OCI-LY1 (cell line): Measurements from ENCODE around the gene ENPEP.
"Not testable (repeated sequence)": the region's sequence is repeated elsewhere in the genome, so short reads cannot be mapped to it uniquely, and the experiment has no call there.

Source experiments
- H2AFZ ChIP-seq: fragments of 200-600 bp; sonication (generic), shearing (Covaris generic); 2 replicates; pipeline ENCODE4 v1.6.0; 2014; ENCODE audit warnings: antibody characterized with exemption, mild to moderate bottlenecking, low read length
- H3F3A ChIP-seq: fragments of 200-600 bp; sonication (generic), shearing (Covaris generic); 2 replicates; pipeline ENCODE4 v1.6.0; 2014; ENCODE audit warnings: mild to moderate bottlenecking, antibody characterized with exemption, low read length, moderate library complexity; ENCODE audit not compliant: insufficient read depth
- H3K27ac ChIP-seq: fragments of 200-600 bp; sonication (generic); 2 replicates; pipeline ENCODE4 v1.5.1; 2014; ENCODE audit warnings: low read length, mixed run types, mild to moderate bottlenecking, low read depth; ENCODE audit not compliant: poor library complexity, severe bottlenecking
- H3K27me3 ChIP-seq: fragments of 200-600 bp; sonication (generic); 2 replicates; pipeline ENCODE4 v1.6.0; 2014; ENCODE audit warnings: antibody characterized with exemption, mild to moderate bottlenecking, low read length, moderate library complexity; ENCODE audit not compliant: insufficient read depth
- H3K36me3 ChIP-seq: fragments of 200-600 bp; sonication (generic); 2 replicates; pipeline ENCODE4 v1.6.1; 2014; ENCODE audit warnings: mild to moderate bottlenecking, antibody characterized with exemption, low read length, moderate library complexity, mixed read lengths; ENCODE audit not compliant: insufficient read depth
- H3K4me1 ChIP-seq: fragments of 200-600 bp; sonication (generic); 2 replicates; pipeline ENCODE4 v1.5.1; 2014; ENCODE audit warnings: mild to moderate bottlenecking, low read length, moderate library complexity; ENCODE audit not compliant: insufficient read depth, severe bottlenecking
- H3K4me2 ChIP-seq: fragments of 200-600 bp; sonication (generic), shearing (Covaris generic); 2 replicates; pipeline ENCODE4 v1.6.1; 2014; ENCODE audit warnings: low read length
- H3K4me3 ChIP-seq: fragments of 200-600 bp; sonication (generic); 2 replicates; pipeline ENCODE4 v1.5.1; 2014; ENCODE audit warnings: low read length, low read depth, mild to moderate bottlenecking, mixed read lengths; ENCODE audit not compliant: poor library complexity, severe bottlenecking
- H3K79me2 ChIP-seq: fragments of 200-600 bp; shearing (Covaris generic); 2 replicates; pipeline ENCODE4 v1.6.1; 2016; ENCODE audit warnings: mixed run types, low read length, mixed read lengths; ENCODE audit not compliant: insufficient read depth
- H3K9ac ChIP-seq: fragments of 200-600 bp; sonication (generic), shearing (Covaris generic); 2 replicates; pipeline ENCODE4 v1.6.1; 2014; ENCODE audit warnings: mild to moderate bottlenecking, low read length, mixed read lengths
- H3K9me2 ChIP-seq: fragments of 200-600 bp; sonication (generic), shearing (Covaris generic); 2 replicates; pipeline ENCODE4 v1.6.1; 2014; ENCODE audit warnings: low read depth, mild to moderate bottlenecking, low read length, mixed read lengths
- H3K9me3 ChIP-seq: fragments of 200-600 bp; shearing (Covaris generic); 2 replicates; pipeline ENCODE4 v1.6.1; 2014; ENCODE audit warnings: low read length, mixed read lengths
- H4K20me1 ChIP-seq: fragments of 200-600 bp; sonication (generic), shearing (Covaris generic); 2 replicates; pipeline ENCODE4 v1.6.0; 2016; ENCODE audit warnings: mild to moderate bottlenecking, low read length; ENCODE audit not compliant: insufficient read depth
- EZH2 ChIP-seq: fragments of 200-600 bp; sonication (generic), shearing (Covaris generic); IDR thresholded peaks from 2 replicates; pipeline ENCODE4 v1.8.0; 2017; ENCODE audit warnings: borderline replicate concordance, mixed run types, mild to moderate bottlenecking, antibody characterized with exemption, low read length, moderate library complexity, mixed read lengths
- TF ChIP-seq, protein P1 (sequence below): fragments of 200-600 bp; sonication (generic), shearing (Covaris generic); IDR thresholded peaks from 2 replicates; pipeline ENCODE4 v1.5.1; 2017; ENCODE audit warnings: mild to moderate bottlenecking, antibody characterized with exemption, low read length, moderate library complexity, mixed read lengths

ENPEP gene

GRCh38 chr4:110475881-110476818 is at the start of gene ENPEP:
ENPEP (plus strand) TSS chr4:110476155; CDS start chr4:110476415, 260 bp downstream.
- Histone ChIP-seq H3K9me2 (no peaks in the 10 kb centered on the region), H3K4me3 (no peak within 1 kb of the TSS), H4K20me1 (no peaks in the 10 kb centered on the region), H3K4me2 (no peak within 1 kb of the TSS), H3K27me3 (no peaks in the 10 kb centered on the region), H3K4me1 (no peaks in the 10 kb centered on the region), H3K9me3 (no peaks in the 10 kb centered on the region), H3K36me3 (no peaks in the 10 kb centered on the region), H3K27ac (no peak within 1 kb of the TSS), H3K9ac (no peak within 1 kb of the TSS), H3F3A (no peaks in the 10 kb centered on the region), H3K79me2 (no peaks in the 10 kb centered on the region), H2AFZ (no peak within 1 kb of the TSS)
- no peak for TF ChIP-seq EZH2
- TF ChIP-seq, protein P1, sequence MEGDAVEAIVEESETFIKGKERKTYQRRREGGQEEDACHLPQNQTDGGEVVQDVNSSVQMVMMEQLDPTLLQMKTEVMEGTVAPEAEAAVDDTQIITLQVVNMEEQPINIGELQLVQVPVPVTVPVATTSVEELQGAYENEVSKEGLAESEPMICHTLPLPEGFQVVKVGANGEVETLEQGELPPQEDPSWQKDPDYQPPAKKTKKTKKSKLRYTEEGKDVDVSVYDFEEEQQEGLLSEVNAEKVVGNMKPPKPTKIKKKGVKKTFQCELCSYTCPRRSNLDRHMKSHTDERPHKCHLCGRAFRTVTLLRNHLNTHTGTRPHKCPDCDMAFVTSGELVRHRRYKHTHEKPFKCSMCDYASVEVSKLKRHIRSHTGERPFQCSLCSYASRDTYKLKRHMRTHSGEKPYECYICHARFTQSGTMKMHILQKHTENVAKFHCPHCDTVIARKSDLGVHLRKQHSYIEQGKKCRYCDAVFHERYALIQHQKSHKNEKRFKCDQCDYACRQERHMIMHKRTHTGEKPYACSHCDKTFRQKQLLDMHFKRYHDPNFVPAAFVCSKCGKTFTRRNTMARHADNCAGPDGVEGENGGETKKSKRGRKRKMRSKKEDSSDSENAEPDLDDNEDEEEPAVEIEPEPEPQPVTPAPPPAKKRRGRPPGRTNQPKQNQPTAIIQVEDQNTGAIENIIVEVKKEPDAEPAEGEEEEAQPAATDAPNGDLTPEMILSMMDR: no peak

DNA sequence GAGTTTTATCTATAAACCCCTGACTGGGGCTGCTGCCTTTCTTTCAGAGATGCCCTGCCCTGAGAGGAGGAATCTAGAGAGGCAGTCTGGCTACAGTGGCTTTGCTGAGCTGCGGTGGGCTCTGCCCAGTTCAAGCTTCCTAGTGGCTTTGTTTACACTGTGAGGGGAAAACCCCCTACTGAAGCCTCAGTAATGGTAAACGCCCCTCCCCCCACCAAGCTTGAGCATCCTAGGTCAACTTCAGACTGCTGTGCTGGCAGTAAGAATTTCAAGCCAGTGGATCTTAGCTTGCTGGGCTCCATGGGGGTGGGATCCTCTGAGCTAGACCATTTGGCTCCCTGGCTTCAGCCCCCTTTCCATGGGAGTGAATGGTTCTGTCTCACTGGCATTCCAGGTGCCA is 44.1 kb upstream of the ENPEP start:
- H3K4me3 ChIP-seq, H3K9me2 ChIP-seq, H3K4me1 ChIP-seq, H3K4me2 ChIP-seq, H3K27ac ChIP-seq, H3K27me3 ChIP-seq, H3K36me3 ChIP-seq, H4K20me1 ChIP-seq, H3F3A ChIP-seq, H2AFZ ChIP-seq, H3K9ac ChIP-seq, H3K9me3 ChIP-seq, H3K79me2 ChIP-seq: not testable (repeated sequence)

- H3K4me3 ChIP-seq, H3K27me3 ChIP-seq, H3K79me2 ChIP-seq, H3F3A ChIP-seq, H4K20me1 ChIP-seq, H3K36me3 ChIP-seq, H3K9me2 ChIP-seq, H3K27ac ChIP-seq, H3K9ac ChIP-seq, H3K4me1 ChIP-seq, H3K9me3 ChIP-seq, H3K4me2 ChIP-seq, H2AFZ ChIP-seq: not testable (repeated sequence)
These were observed 38.7 kb upstream of the ENPEP start for GRCh38 chr4:110437292-110437691.

GRCh38 chr4:110439209-110439608 is 36.7 kb upstream of the ENPEP start:
- H3K36me3 ChIP-seq, H3K4me3 ChIP-seq, H3K9me3 ChIP-seq, H3K79me2 ChIP-seq, H3K27ac ChIP-seq, H3K4me2 ChIP-seq, H2AFZ ChIP-seq, H4K20me1 ChIP-seq, H3K27me3 ChIP-seq, H3F3A ChIP-seq, H3K4me1 ChIP-seq, H3K9me2 ChIP-seq, H3K9ac ChIP-seq: not testable (repeated sequence)
